Lower leg skin (tissue), 3 donors: ENCODE data around the gene SHISAL1.

Experiments
- CTCF ChIP-seq, 3 donors: fragments of 450-650 bp; IDR thresholded peaks; one replicate each; pipeline ENCODE4 v1.5.1; 2016; ENCODE audit warnings: antibody characterized with exemption in 3 of 3, mild to moderate bottlenecking in 3 of 3, moderate library complexity in 2 of 3
- POLR2A ChIP-seq, 2 donors: fragments of 450-650 bp; IDR thresholded peaks; one replicate each; pipeline ENCODE4 v1.6.1; 2016 to 2017; ENCODE audit warnings: antibody characterized with exemption in 2 of 2, mild to moderate bottlenecking in 1 of 2, moderate library complexity in 1 of 2

DNA sequence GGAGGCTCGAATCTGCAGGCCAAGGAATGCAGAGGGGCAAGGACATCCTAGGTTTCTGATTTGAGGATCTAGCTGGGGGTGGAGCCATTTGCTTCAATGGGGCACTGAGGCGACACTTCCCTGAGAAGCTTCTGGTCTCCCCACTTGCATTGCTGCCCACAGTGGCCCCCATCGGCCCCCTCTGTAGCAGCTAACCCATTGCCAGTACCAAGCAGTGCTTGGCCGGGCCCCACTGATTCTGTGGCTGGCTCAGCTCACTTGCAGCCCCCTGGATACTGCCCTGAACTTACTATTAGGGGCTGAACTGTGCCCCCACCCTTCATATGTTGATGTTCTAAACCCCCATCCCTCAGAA, 42.9 kb upstream of the SHISAL1 start:
- TF ChIP-seq POLR2A (IDR thresholded peaks at IDR 0.05), result no peak
- no peak for TF ChIP-seq CTCF (IDR thresholded peaks at IDR 0.05)
